Right cardiac atrium (tissue), 5 donors: ENCODE results near the gene TPM2. TPM values are rescaled to one million over a fixed set of nuclear protein-coding genes. Genes with fewer than 3 reads are reported as not detected.

Experiments
- ATAC-seq, 2 donors: fragments of 200-7000 bp; cut with Tn5 transposase; one replicate each; pipeline versions ENCODE4 v1.8.0 to v1.9.1; 2020; ENCODE audit warnings: moderate library complexity in 2 of 2, mild to moderate bottlenecking in 1 of 2
- DNase-seq, 3 donors: peaks; one replicate each; pipeline ENCODE4 v3.0.0-alpha.2; 2020
- H3K27ac ChIP-seq: one replicate; pipeline ENCODE4 v1.5.1; 2013; ENCODE audit warnings: mild to moderate bottlenecking, low read length, control low read depth, moderate library complexity
- H3K27me3 ChIP-seq: one replicate; pipeline ENCODE4 v1.6.1; 2013; ENCODE audit not compliant: control insufficient read depth, insufficient read depth
- H3K4me1 ChIP-seq: one replicate; pipeline ENCODE4 v1.6.1; 2013; ENCODE audit warnings: low read length; ENCODE audit not compliant: control insufficient read depth, insufficient read depth
- H3K4me3 ChIP-seq: one replicate; pipeline ENCODE4 v1.5.1; 2013; ENCODE audit warnings: low read length, control low read depth
- H3K9me3 ChIP-seq: one replicate; pipeline ENCODE4 v1.6.1; 2013; ENCODE audit warnings: low read length; ENCODE audit not compliant: control insufficient read depth
- WGBS: extraction: QIAGEN DNeasy Blood & Tissue Kit; methylation state at CpG from one replicate; pipeline ENCODE4 v1.1.7; 2013; 5-methylcytosine and 5-hydroxymethylcytosine counted together
- intact Hi-C, 4 donors: fragments of 100-400 bp; cut with DNase I; formaldehyde crosslinking; loops; one replicate each; pipeline versions ENCODE4 v1.11.0 to v1.14.0; 2022 to 2023
- polyA plus RNA-seq: library from polyadenylated mRNA; stranded (reverse); fragments of 200-250 nt; gene quantifications from one replicate; pipeline ENCODE4 v1.2.3, GENCODE V29; 2013
- total RNA-seq, 4 donors: library from RNA; stranded (reverse); fragmentation: NEBNext Ultra II Directional; extraction: Animal tissue kit (Norgen Biotek cat#: 25700); gene quantifications; one replicate each; pipeline ENCODE4 v1.2.1, GENCODE V29; 2021
- donor health status: healthy with polysubstance abuse.
- donor health status: DM: no; HTN: yes; CAD: no.
- donor health status: DM: no; HTN: no; CAD: no.
- donor health status: DM: no; HTN: yes; CAD: no; lungs with severe emphysema.
- donor health status: DM: yes; HTN: yes; CAD: no.

The TPM2 gene
- total and polyA plus RNA-seq, 5 donors = 573 to 2,123 (median 777) TPM

GRCh38 chr9:35730486-35730854 lies 40.7 kb upstream of the TPM2 start:
- Histone ChIP-seq H3K9me3 (no peaks in the 10 kb centered on the region), H3K27ac (peak overlapping the region; percentile 69), H3K4me3 (peak overlapping the region; percentile 64), H3K4me1 (peaks cover 23% of the 10 kb centered on the region), H3K27me3 (no peaks in the 10 kb centered on the region)
- ATAC-seq (no peak), DNase-seq (no peak)
- intact Hi-C loops = loop anchor here in 2 of 4 donors (5.0 kb wide), 1 partner anchor 68 kb away; no protein-coding TSS in a partner anchor
- WGBS = 56% methylated on average over 2 of the region's 2 CpGs

GRCh38 chr9:35729700-35730485 lies 40.2 kb upstream of the TPM2 start:
- WGBS = 8% methylated on average over 6 of the region's 6 CpGs
- Histone ChIP-seq H3K4me3 (peak overlapping the region; percentile 64), H3K27ac (peak overlapping the region; percentile 69), H3K4me1 (peaks cover 23% of the 10 kb centered on the region), H3K27me3 (no peaks in the 10 kb centered on the region), H3K9me3 (no peaks in the 10 kb centered on the region)
- DNase-seq (peak; percentile 69 to 86 (median 85)), ATAC-seq (no peak)
- intact Hi-C loops = loop anchor here in 3 of 4 donors (2.0 to 10.0 kb wide), 4 partner anchors 33 to 68 kb away; partner anchors contain the start of gene ARHGEF39 (in 1 of the 3)

GRCh38 chr9:35729101-35729500 lies 39.4 kb upstream of the TPM2 start:
- ATAC-seq = no peak
- WGBS = 31% methylated on average over 3 of the region's 3 CpGs
- no peak for DNase-seq
- H3K4me3 ChIP-seq = peak overlapping the region; percentile 45
- peak overlapping the region; percentile 69 for H3K27ac ChIP-seq
- no peaks in the 10 kb centered on the region for H3K27me3 ChIP-seq
- intact Hi-C loops = loop anchor here in 2 of 4 donors (2.0 to 10.0 kb wide), 3 partner anchors 34 to 64 kb away; partner anchors contain the start of gene ARHGEF39 (in 1 of the 2)
- no peaks in the 10 kb centered on the region for H3K9me3 ChIP-seq
- H3K4me1 ChIP-seq = peaks cover 23% of the 10 kb centered on the region

GRCh38 chr9:35728041-35728971 lies 38.6 kb upstream of the TPM2 start:
- Histone ChIP-seq H3K4me3 (peak overlapping the region; percentile 36), H3K9me3 (no peaks in the 10 kb centered on the region), H3K27ac (peak overlapping the region; percentile 96), H3K4me1 (peaks cover 23% of the 10 kb centered on the region), H3K27me3 (no peaks in the 10 kb centered on the region)
- WGBS = 1% methylated on average over 10 of the region's 10 CpGs
- peak; percentile 40 to 48 for ATAC-seq
- peak; percentile 78 to 90 (median 89) for DNase-seq
- intact Hi-C loops = loop anchor here in 2 of 4 donors (2.0 to 10.0 kb wide), 3 partner anchors 34 to 64 kb away; partner anchors contain the start of gene ARHGEF39 (in 1 of the 2)

- Histone ChIP-seq H3K4me3 (peak overlapping the region; percentile 36), H3K27me3 (no peaks in the 10 kb centered on the region), H3K27ac (peak overlapping the region; percentile 96), H3K4me1 (peaks cover 23% of the 10 kb centered on the region), H3K9me3 (no peaks in the 10 kb centered on the region)
- ATAC-seq (no peak), DNase-seq (no peak)
- intact Hi-C loops = loop anchor here in 2 of 4 donors (2.0 to 10.0 kb wide), 3 partner anchors 35 to 63 kb away; partner anchors contain the start of gene ARHGEF39 (in 1 of the 2)
- 10% methylated on average over 5 of the region's 5 CpGs for WGBS
Measured at GRCh38 chr9:35727676-35728040, 37.9 kb upstream of the TPM2 start.

GRCh38 chr9:35726931-35727330 lies 37.2 kb upstream of the TPM2 start:
- H3K4me1 ChIP-seq = peaks cover 23% of the 10 kb centered on the region
- DNase-seq = peak; percentile 54 to 74 (median 72)
- intact Hi-C loops = loop anchor here in 2 of 4 donors (5.0 to 10.0 kb wide), 2 partner anchors 35 to 62 kb away; partner anchors contain the start of gene ARHGEF39 (in 1 of the 2)
- peak; percentile 7 to 55 for ATAC-seq
- H3K4me3 ChIP-seq = no peak overlapping the region
- WGBS = 32% methylated on average over 3 of the region's 3 CpGs
- no peaks in the 10 kb centered on the region for H3K27me3 ChIP-seq
- no peaks in the 10 kb centered on the region for H3K9me3 ChIP-seq
- H3K27ac ChIP-seq = peak overlapping the region; percentile 96

- intact Hi-C loops = loop anchor here in 2 of 4 donors (5.0 to 10.0 kb wide), 2 partner anchors 33 to 61 kb away; partner anchors contain the start of gene ARHGEF39 (in 1 of the 2)
- Histone ChIP-seq H3K4me3 (no peak overlapping the region), H3K4me1 (peaks cover 18% of the 10 kb centered on the region), H3K9me3 (no peaks in the 10 kb centered on the region), H3K27ac (no peak overlapping the region), H3K27me3 (no peaks in the 10 kb centered on the region)
- no peak for ATAC-seq
- 91% methylated on average over 11 of the region's 11 CpGs for WGBS
- no peak for DNase-seq
Measured at GRCh38 chr9:35725362-35725761, 35.6 kb upstream of the TPM2 start.

- Histone ChIP-seq H3K27me3 (no peaks in the 10 kb centered on the region), H3K4me1 (peaks cover 13% of the 10 kb centered on the region), H3K9me3 (no peaks in the 10 kb centered on the region), H3K27ac (no peak overlapping the region), H3K4me3 (no peak overlapping the region)
- intact Hi-C loops = loop anchor here in 1 of 4 donors (10.0 kb wide), 1 partner anchor 59 kb away; the partner anchor contains the start of gene ARHGEF39
- no peak for DNase-seq
- ATAC-seq = no peak
- WGBS = 91% methylated on average over 8 of the region's 8 CpGs
Measured at GRCh38 chr9:35723908-35724307, 34.2 kb upstream of the TPM2 start.

- DNase-seq (no peak), ATAC-seq (no peak)
- Histone ChIP-seq H3K9me3 (no peaks in the 10 kb centered on the region), H3K4me3 (no peak overlapping the region), H3K27ac (no peak overlapping the region), H3K4me1 (peaks cover 9% of the 10 kb centered on the region), H3K27me3 (no peaks in the 10 kb centered on the region)
- WGBS = 83% methylated on average over 2 of the region's 2 CpGs
- intact Hi-C loops = loop anchor here in 1 of 4 donors (10.0 kb wide), 1 partner anchor 59 kb away; the partner anchor contains the start of gene ARHGEF39
Measured at GRCh38 chr9:35723426-35723825, 33.7 kb upstream of the TPM2 start.

GRCh38 chr9:35719546-35719945 lies 29.8 kb upstream of the TPM2 start:
- DNase-seq (no peak), ATAC-seq (no peak)
- H3K9me3 ChIP-seq = no peaks in the 10 kb centered on the region
- H3K4me3 ChIP-seq = no peak overlapping the region
- 94% methylated on average over 4 of the region's 4 CpGs for WGBS
- no peaks in the 10 kb centered on the region for H3K4me1 ChIP-seq
- no peaks in the 10 kb centered on the region for H3K27me3 ChIP-seq
- H3K27ac ChIP-seq = no peak overlapping the region
- intact Hi-C loops = no loop called here
